HG03196 (cell line): Measurements from ENCODE around the gene ARHGAP8.
"Not testable (repeated sequence)": the region's sequence is repeated elsewhere in the genome, so short reads cannot be mapped to it uniquely, and the experiment has no call there.

ENCODE experiments used
- ATAC-seq: cut with Tn5 transposase; IDR thresholded peaks from one replicate; pipeline ENCODE4 v1.9.1; 2021; ENCODE audit not compliant: unreplicated experiment

The ARHGAP8 gene

DNA sequence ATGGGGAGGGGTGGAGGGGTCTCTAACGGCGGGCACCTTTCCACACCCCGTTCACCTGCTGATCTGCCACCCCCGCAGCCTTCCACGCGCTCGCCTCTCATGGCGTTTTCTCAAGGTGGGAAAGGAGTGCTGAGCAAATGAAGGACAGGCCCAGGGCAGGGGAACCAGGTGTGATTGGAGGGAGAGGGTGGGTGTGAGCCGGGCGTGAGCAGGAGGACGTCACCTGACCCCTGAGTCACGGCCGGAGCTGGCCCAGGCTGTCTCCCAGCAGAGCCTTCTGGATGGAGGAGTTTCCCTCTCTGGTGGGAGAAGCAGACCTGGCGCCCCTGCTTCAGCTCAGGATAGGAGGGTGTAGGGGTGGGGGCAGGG is 14.0 kb upstream of the ARHGAP8 start:
- no peak for ATAC-seq

DNA sequence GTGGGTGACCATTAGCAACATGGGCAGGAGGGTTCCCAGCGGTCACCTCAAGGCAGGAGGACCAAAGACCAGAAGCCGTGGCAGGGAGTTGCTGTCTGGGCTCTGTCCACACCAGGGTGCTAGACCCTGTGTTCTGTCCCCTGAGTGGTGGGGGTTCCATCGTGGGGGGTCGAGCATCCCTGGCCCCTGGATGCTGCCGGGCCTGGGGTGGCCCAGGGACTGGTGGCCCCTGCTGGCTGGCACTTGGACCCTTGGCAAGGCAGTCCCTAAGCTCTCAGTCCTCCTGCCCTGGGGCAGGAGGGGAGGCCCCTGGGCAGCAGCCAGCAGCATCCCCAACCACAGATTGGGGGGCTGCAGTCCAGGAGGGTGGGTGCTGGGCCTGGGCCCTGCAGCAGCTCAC is 13.4 kb upstream of the ARHGAP8 start:
- ATAC-seq = no peak

DNA sequence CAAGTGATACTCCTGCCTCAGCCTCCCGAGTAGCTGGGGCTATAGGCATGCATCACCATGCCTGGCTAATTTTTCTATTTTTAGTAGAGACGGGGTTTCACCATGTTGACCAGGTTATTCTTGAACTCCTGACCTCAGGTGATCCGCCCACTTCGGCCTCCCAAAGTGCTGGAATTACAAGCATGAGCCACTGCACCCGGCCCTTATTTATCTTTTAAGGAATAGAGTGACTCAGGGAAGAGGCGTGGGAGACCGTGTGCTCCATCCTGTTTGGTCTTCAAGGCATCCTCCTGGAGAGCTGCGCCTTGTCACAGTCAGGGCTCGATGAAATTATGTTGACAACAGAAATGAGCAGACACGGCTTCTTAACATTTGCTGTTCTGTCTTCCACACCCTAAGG is 12.7 kb upstream of the ARHGAP8 start:
- ATAC-seq = not testable (repeated sequence)

DNA sequence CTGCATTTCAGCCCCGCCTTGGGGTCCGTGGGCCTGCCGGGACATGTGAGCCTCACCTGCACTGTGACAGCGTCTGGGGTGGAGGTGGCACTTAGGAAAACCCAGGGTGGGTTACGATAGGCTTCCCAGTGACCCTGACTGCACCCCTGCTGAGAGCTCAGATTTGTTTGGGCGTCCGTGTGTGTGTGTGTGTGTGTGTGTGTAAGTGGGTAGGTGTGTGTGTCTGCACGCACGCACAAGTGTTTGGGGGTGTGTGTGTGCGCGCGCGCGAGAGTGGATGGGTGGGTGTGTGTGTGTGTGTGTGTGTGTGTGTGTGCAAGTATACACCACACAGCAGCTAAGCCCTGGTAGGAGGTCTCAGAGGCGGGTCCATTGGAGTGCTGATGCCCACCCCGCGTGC is 12.1 kb upstream of the ARHGAP8 start:
- ATAC-seq = no peak

DNA sequence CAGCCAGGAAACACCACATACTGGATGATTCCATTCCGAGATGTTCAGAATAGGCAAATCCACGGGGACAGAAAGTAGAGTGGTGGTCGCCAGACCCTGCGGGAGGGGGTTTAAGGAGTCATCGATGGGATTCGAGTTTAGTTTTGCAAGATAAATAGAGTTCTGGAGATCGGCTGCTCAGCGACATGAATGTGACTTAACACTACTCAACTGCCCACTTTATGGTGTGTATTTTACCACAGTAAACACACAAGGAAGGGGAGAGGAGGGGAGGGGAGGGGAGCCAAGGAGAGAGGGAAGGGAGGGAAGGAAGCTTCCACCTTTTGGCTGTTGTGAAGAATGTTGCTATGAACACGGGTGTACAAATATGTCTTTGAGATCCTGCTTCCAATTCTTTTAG is 10.4 kb upstream of the ARHGAP8 start:
- ATAC-seq = no peak

DNA sequence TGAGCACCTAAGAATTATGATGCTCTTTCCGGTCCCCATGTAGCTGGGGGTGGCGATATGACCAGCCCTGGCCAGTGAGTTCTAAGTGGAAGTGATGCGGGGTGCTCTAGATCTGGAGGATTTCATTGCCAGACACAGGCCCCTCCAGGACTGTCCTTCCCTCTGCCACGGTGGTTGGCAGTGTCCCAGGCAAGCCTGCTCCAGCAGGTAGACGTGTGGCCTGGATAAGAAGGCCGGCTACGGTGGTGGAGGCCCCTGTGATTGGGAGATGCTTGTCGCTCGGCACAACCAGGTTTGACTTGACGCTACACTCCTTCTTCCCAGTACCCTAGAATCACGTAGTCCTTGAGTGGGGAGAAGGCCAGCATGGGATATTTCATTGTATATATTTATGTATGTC is 9.1 kb upstream of the ARHGAP8 start:
- ATAC-seq = no peak

DNA sequence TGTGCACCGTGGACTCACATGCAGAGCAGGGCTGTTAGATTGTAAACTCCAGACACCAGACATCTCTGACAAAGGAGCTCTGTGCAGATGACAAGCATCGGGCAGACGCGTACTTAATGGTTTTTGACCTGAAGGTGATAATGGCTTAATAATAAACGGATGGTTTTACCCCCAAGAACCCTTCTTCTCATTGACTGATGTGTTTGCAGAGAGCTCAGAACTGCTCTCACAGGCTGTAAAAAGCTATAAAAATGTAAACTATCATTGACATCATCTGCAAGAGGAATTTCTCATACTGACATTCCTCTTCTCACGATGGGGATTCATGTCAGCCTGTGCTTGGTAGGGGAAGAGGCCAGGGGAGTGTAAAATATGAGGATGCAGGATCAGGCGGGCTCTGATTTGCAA is 8.6 kb upstream of the ARHGAP8 start:
- no peak for ATAC-seq

DNA sequence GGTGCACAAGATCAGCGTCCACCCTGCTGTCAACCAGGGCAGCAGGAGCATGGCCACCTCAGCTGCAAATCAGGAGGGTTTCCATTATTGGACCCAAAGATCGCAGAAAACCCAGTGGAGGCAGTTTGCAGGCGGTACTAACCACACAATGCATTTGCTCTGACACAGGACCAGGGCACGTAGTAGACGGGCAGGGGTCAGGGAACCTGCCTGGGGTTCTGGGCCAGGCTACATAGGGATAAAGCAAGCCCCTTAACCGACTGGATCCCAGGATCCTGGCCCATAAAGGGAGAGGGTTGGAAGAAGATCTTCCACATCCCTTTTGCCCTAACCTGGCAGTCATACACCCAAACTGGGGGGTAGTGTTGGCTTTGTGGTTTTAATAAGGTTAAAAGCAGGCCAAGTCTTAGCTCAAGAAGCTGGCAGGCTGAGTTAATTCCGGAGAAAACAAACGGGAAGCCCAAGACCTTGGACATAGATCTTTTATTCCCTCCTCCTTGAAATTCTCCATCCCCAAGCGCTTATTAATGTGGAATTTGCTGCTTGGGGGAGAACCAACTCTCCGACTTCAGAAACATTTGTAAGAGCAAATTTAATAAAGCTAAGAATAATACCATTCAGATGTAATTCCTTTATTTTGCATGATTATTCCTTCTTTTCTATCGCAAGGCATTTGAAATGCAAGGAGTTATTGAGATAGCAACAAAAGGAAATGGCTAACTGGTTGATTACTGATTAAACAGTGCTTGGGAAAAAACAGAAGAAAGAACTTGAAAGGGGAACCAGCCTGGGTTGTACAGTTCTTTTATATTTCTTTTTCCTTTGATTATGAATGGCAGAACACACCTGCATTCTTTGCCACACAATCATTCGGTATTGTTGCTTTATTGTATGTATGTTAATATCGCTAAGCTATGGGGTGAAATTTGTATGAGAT is 6.3 kb upstream of the ARHGAP8 start:
- no peak for ATAC-seq

DNA sequence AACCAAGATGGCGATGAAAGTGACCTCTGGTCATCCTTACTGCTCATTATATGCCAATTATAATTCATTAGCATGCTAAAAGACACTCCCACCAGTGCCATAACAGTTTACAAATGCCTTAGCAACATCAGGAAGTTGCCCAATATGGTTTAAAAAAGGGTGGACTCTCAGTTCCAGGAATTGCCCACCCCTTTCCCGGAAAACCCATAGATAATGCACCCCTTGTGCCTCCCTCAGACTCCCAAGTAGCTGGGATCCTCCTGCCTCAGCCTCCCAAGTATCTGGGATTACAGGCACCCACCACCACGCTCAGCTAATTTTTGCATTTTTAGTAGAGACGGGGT is 4.6 kb upstream of the ARHGAP8 start:
- ATAC-seq = not testable (repeated sequence)

DNA sequence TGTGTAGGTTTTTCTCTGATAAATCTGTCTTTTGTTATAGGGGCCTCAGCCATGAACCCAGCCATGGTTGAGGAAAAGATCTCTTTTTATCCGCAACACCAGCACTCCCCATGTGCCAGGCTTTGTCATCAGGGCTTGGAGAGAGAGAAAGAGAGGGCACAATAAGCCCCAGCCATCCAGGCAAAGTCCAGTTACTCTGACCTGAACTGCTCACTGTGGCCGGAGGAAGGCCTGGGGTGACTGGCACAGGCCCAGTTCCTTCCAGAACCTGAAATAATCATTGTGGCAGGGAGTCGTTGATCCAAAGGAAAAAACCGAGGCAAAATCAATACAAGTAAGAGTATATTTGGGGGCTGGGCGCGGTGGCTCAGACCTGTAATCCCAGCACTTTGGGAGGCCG is 3.9 kb upstream of the ARHGAP8 start:
- no peak for ATAC-seq

DNA sequence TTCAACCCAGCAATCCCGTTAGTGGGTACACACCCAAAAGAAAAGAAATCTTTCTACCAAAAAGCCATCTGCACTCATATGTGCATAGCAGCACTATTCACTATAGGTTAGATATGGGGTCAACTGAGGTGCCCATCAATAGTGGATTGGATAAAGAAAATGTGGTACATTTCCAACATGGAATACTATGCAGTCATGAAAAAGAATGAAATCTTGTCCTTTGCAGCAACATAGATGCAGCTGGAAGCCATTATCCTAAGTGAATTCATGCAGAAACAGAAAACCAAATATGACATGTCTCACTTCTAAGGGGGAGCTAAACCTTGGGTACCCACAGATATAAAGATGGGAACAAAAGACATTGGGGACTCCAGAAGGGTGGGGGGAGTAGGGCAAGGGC is 1.9 kb upstream of the ARHGAP8 start:
- ATAC-seq = no peak

DNA sequence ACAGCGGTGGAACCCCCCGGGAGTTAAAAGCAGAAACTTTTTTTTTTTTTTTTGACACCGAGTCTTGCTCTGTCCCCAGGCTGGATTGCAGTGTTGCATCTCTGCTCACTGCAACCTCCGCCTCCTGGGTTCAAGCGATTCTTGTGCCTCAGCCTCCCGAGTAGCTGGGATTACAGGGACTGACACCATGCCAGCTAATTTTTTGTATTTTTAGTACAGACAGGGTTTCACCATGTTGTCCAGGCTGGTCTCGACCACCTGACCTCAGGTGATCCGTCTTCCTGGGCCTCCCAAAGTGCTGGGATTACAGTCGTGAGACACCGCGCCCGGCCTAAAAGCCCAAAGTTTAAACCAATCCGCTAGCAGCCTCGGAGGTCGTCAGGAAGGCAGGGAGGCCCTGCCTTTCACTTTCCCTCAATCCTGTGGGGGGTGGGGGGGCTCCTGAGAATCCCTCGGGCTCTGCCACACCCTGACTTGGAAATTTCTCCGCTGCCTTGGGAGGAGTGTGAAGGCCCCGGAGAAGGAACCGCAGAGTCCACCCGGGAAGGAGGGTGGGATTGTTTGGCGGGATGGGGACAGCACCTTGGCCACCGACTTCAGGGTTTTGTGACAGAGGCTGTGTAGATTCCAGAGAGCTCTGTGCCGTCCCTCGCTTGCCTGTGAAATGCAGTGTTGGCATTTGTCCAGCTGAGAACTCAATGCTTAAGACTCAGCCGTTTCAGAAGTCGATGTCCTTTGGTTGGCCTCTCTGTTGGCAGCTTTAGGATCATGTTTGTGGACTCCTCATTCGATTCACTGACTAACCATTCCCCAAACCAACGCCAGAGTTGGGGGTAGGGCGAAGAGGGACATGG is 1.0 kb downstream of the ARHGAP8 start:
- ATAC-seq = no peak

DNA sequence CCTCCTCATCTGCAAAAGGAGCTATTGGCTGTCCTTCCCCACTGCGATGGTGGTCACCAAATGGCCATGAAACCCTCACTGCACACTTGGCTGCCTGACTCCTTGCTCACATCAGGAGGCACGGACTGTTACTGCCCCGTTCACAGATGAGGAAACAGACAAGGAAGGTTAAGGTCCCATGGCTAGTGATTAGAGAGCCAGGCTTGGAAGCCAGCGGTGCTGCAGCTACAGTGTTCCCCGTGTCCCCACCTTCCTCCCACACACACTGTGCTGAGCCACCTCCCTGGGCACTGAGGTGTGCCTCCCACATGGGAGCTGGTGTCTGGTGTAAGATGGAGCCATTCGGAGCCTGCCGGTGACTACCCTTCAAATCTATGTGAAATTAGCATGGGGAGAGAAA is 2.6 kb downstream of the ARHGAP8 start:
- no peak for ATAC-seq

DNA sequence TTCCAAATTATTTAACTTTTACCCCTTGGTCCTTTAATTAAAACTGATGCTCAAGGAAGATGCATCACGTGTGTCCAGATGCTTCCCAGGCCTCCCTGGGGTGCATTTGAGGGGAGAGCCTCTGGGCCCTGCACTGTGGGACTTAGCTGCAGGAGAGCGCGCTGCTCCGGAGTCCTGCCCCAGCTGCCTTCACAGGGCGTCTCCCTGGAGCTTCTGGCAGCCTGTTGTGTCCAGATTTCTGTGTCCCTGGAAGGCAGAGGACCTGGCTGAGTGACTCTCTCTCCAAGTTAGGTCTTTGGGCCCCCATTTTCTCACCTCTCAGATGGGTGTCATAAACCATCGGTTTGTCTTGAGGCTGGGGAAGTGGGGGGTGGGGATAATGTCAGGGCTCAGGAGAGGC is 3.0 kb downstream of the ARHGAP8 start:
- ATAC-seq = no peak

DNA sequence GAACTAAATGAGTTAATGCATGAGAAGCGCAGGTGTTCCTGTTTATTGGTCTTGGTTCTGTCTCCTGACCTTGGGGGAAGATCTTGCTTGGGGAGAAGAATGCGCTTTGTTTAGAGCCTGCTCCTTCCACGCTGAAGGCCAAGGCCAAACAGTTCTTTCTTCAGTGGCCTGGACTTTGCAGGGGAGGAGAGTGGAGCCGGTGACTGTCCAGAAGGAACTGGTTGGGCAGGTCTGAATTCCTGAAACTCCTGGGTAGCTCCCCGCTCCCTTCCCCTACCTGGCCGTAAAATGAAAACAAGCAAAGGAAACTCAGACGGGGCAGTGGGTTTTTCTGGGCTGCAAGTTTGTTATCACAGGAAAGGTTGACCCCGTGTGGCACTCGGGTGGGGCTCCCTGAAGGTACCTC is 3.6 kb downstream of the ARHGAP8 start:
- no peak for ATAC-seq

DNA sequence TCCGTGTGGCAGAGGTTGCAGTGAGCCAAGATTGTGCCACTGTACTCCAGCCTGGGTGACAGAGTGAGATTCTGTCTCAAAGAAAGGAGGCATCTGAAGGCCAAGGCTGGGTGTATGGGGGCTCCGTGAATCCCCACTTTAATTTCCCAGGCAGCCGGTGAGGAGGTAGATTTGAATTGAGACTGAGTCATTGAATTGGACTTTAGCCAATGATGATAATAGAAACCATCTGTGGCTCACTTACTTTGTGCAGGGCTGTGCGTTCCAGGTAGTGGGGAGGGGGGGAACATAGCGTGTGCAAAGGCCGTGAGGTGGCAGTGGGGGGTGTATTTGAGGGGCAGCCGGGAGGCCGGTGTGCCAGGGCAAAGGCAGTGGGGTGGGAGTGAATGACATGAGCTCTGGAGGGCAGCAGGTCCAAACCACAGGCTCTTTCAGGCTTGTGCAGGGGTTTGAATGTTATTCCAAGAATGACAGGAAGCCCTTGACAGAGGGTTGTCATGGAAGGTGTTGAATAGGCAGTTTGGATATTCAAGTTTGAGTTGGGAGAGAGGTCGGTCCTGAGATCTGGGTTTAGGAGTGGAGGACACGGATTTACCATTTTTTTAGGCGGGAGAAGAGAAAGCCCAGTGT is 6.1 kb downstream of the ARHGAP8 start:
- no peak for ATAC-seq

DNA sequence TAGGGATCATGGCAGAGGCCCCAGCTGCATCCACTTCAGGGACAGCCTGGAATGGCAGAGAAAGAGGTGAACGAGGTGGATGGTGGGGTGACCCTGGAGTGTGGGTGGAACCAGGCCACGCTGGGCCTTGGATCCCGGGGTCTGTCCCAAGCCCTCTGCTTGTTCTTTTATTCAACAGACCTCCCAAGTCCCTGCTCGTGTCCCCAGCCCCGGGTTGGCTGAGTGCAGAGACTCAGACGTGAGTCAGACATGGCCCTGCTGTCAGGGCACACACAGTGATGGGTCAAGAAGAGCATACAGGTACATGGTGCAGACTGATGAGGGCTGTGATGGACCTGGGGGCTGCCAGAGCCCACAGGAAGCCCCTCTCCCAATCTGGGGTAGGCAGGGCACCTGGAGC is 6.6 kb downstream of the ARHGAP8 start:
- no peak for ATAC-seq

DNA sequence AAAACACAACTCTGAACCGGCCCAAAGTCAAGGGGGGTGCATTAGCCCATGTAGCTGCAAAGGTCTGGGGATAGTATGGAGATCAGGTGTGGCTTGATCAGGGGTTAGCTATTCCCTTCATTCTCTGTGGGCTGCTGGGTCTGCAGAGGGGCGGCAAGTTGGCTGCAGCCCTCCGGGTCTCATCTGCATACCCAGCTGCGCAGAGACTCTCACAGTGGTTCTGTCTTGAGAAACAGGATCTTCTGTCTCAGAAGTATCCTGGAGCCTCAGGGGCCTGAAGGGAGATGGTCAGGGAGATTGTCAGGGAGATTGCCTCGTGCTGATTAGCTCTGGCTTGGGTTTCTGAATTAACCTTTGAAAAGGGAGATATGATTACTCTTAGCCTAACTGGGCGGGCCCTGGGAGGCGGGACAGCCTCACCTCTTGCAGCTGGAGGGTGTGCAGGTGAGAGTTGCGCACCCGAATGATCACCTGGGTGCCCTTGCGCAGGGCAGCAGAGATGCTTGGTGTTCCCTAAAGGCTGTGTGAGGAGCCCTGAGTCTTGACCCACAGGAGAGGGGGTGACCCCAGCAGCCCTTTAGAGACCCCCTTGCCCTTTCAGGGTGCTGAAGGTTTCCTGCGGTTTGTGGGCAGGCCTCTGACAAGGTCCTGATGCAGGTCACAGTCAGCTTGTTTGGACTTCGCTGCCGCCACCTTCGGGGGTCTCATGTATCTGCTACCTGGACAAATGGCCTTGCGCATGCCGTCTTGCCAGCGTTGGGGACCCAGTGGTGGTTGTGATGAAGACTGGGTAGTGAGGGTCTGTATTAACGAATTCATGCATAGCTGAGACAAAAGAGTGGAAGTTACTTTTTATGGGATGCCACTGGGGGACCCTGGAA is 7.3 kb downstream of the ARHGAP8 start:
- ATAC-seq = no peak

DNA sequence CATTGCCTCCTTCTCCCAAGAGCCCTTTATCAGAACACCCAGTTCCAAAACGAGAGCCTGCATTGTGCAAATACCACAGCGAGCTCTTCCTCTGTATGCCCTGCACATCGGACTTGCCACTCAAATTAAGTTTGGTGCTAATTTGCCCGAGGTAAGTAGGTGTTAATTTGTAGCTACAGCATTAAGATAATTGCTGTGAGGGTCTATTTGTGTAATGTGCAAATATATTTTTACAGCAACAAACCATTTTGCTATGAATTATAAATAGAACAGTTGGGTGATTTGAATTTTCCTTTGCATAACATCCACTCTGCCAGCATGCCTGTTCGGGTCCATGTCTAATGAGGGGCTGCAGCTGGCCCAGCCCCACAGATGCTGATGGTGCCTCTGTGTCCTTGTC is 8.1 kb downstream of the ARHGAP8 start:
- ATAC-seq = no peak

DNA sequence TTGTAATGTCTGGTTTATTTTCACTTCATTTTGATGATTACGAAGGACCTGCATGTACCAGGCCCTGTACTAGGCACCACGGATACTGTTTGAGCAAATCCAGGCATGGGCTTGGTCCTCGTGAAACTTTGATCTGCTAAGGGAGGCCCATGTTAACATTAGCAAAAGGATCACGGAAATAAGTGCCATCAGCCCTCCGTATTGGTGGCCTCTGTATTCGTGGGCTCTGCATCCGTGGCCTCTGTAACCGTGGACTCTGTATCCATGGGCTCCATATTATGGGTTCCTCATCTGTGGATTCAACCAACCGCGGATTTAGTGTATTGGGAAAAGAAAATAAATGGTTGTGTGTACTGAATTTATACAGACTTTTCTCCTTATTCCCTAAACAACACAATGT is 8.7 kb downstream of the ARHGAP8 start:
- no peak for ATAC-seq

DNA sequence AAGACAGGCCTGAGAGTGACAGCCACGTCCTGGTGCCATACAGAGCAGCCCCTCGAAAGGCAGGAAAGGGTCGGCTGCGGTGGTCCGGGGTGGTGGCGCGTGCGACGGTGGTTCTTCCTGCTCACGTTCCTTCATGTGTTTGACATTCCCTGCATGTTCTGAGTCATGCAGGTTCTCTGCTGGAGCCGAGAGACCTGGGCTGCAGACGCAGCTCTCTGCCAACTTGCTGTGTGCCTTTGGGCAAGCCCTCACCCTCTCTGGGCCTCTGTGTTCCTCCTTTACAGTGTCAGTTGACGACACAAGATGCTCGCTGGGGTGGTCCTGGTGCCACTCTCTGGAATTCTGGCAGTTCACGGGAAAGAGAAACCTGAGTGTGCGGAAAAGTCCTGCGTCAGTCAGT is 12.0 kb downstream of the ARHGAP8 start:
- ATAC-seq = no peak
